Transverse colon (tissue), 4 donors: ENCODE measurements around the gene GBA2. TPM values are rescaled to one million over a fixed set of nuclear protein-coding genes. Genes with fewer than 3 reads are reported as not detected.
A peak's percentile ranks its signal among the peaks of the same experiment; 100 is the strongest.

Source experiments
- DNase-seq: peaks from one replicate; pipeline ENCODE4 v3.0.0-alpha.2; 2019
- H3K27ac ChIP-seq, 4 donors: fragments of 200-600 bp; sonication (generic); 2 replicates each; pipeline ENCODE4 v1.5.1; 2016 to 2018; ENCODE audit warnings: inconsistent platforms in 4 of 4
- H3K27me3 ChIP-seq: fragments of 200-600 bp; sonication (generic); 2 replicates; pipeline ENCODE4 v1.5.1; 2017; ENCODE audit warnings: inconsistent platforms
- H3K36me3 ChIP-seq, 4 donors: fragments of 200-600 bp; sonication (generic); 2 replicates each; pipeline ENCODE4 v1.5.1; 2017 to 2019; ENCODE audit warnings: inconsistent platforms in 4 of 4
- H3K4me1 ChIP-seq, 4 donors: fragments of 200-600 bp; sonication (generic); 2 replicates each; pipeline ENCODE4 v1.5.1; 2017 to 2020; ENCODE audit warnings: inconsistent platforms in 4 of 4
- H3K4me3 ChIP-seq, 4 donors: fragments of 200-600 bp; sonication (generic); 1 replicate in 1 of 4; 2 replicates in 3 of 4; pipeline versions ENCODE4 v1.5.1 to v1.6.1; 2017 to 2019; ENCODE audit warnings: inconsistent platforms in 4 of 4
- H3K9me3 ChIP-seq, 2 donors: fragments of 200-600 bp; sonication (generic); 2 replicates each; pipeline ENCODE4 v1.5.1; 2017 to 2019; ENCODE audit warnings: inconsistent platforms in 2 of 2
- EP300 ChIP-seq: sonication (generic); formaldehyde crosslinking; IDR thresholded peaks from one replicate; pipeline ENCODE4 v1.6.1; 2017; ENCODE audit warnings: antibody characterized with exemption, low read depth
- POLR2A ChIP-seq: fragments of 450-650 bp; IDR thresholded peaks from one replicate; pipeline ENCODE4 v1.6.1; 2016; ENCODE audit warnings: antibody characterized with exemption, mild to moderate bottlenecking, moderate library complexity
- POLR2AphosphoS5 ChIP-seq, 3 donors: sonication (generic); formaldehyde crosslinking; IDR thresholded peaks; one replicate each; pipeline ENCODE4 v1.6.1; 2016; ENCODE audit warnings: antibody characterized with exemption in 3 of 3
- WGBS, 2 donors: methylation state at CpG; one replicate each; pipeline ENCODE4 v1.1.5; 2018; ENCODE audit warnings: low coverage in 1 of 2; 5-methylcytosine and 5-hydroxymethylcytosine counted together
- in situ Hi-C, 4 donors: fragments of 200-750 bp; cut with MboI; loops; one replicate each; pipeline versions ENCODE4 v1.15.0 to v1.15.1; 2017; ENCODE audit warnings: low sequenced_read_pairs in 3 of 4, low pct_ligation_motif_present in 1 of 4, low pct_unique_long_range_greater_than_20kb in 1 of 4
- intact Hi-C: fragments of 100-400 bp; cut with DNase I; formaldehyde crosslinking; loops from one replicate; pipeline ENCODE4 v1.15.1; 2023; ENCODE audit warnings: low total_unique reads
- total RNA-seq, 4 donors: library from RNA; depleted of rRNA; stranded (reverse); fragments of >200 nt; gene quantifications; one replicate each; pipeline ENCODE4 v1.1.0, GENCODE V29; 2016
- TF ChIP-seq, protein P1 (sequence below), 5 experiments: fragments of 200-600 bp in 3 of 5; fragments of 450-650 bp in 2 of 5; sonication (generic) in 3 of 5; IDR thresholded peaks; 1 replicate in 2 of 5; 2 replicates in 3 of 5; pipeline ENCODE4 v1.5.1; 2016 to 2017; ENCODE audit warnings: antibody characterized with exemption in 5 of 5, inconsistent platforms in 3 of 5, mild to moderate bottlenecking in 2 of 5, moderate library complexity in 1 of 5

GBA2 gene
- total RNA-seq, 4 donors from 2014 or later, result 217 to 709 (median 255) TPM

DNA sequence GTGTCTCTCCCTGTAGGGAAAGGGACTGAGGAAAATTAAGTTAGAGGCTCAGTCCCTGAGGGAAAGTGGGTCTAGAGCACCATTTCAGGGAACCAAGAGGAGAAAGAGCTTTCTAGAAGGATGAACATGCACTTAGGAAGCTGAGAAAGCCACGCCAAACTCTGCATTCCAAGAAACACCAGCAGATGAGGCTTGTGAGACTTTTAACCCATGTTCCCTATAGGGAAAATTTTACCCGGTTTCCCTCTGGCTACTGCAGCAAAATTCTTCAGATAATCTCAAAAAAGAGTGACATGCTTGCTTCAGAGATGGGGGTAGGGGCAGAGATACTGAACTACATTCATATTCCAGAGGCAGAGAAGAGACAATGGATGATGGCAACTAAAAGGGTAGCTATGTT lies 25.6 kb downstream of the GBA2 start:
- in situ Hi-C loops, result no loop called here
- no peak for DNase-seq
- H3K4me3 ChIP-seq, result no peak overlapping the region
- no peak overlapping the region for H3K27ac ChIP-seq
- H3K9me3 ChIP-seq, result no peaks in the 10 kb centered on the region
- H3K27me3 ChIP-seq, result no peaks in the 10 kb centered on the region
- peaks cover 2 to 68% (median 36%) of the 10 kb centered on the region in 4 donors for H3K36me3 ChIP-seq
- TF ChIP-seq, protein P1, sequence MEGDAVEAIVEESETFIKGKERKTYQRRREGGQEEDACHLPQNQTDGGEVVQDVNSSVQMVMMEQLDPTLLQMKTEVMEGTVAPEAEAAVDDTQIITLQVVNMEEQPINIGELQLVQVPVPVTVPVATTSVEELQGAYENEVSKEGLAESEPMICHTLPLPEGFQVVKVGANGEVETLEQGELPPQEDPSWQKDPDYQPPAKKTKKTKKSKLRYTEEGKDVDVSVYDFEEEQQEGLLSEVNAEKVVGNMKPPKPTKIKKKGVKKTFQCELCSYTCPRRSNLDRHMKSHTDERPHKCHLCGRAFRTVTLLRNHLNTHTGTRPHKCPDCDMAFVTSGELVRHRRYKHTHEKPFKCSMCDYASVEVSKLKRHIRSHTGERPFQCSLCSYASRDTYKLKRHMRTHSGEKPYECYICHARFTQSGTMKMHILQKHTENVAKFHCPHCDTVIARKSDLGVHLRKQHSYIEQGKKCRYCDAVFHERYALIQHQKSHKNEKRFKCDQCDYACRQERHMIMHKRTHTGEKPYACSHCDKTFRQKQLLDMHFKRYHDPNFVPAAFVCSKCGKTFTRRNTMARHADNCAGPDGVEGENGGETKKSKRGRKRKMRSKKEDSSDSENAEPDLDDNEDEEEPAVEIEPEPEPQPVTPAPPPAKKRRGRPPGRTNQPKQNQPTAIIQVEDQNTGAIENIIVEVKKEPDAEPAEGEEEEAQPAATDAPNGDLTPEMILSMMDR (IDR thresholded peaks at IDR 0.05), result no peak
- TF ChIP-seq POLR2A, result no peak
- TF ChIP-seq EP300, result no peak
- TF ChIP-seq POLR2AphosphoS5 (IDR thresholded peaks at IDR 0.05), result no peak
- peaks cover 20 to 29% (median 25%) of the 10 kb centered on the region in 4 donors for H3K4me1 ChIP-seq
- 83 to 95% methylated on average over 2 of the region's 2 CpGs for WGBS, 2 donors
- intact Hi-C loops, result no loop called here

DNA sequence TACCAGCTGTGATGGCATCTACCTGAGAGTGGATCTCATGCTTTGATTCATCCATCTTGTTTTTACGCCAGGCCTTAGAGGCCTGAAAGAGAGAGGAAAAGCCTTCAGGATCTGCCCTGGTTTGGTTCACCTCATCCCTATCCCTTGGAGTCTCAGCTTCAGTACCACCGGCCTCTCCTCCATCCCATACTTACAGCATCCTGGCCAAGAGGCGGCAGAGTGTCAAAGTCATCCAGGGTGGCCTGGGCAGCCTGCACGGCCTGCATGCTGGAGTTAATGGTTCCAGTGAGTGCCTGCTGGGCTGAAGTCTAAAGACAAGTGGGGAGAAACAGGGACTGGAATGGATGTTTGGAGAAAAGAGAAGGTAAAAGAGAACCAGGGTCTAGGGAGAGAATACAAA lies 29.5 kb downstream of the GBA2 start:
- in situ Hi-C loops, result no loop called here
- H3K4me1 ChIP-seq, result no peaks in the 10 kb centered on the region
- 90 to 100% methylated on average over 4 of the region's 4 CpGs for WGBS, 2 donors
- intact Hi-C loops, result no loop called here
- no peak for TF ChIP-seq EP300
- TF ChIP-seq POLR2A, result no peak
- no peak for TF ChIP-seq POLR2AphosphoS5 (IDR thresholded peaks at IDR 0.05)
- TF ChIP-seq, protein P1 (IDR thresholded peaks at IDR 0.05), result no peak
- no peaks in the 10 kb centered on the region for H3K27me3 ChIP-seq
- DNase-seq, result no peak
- H3K36me3 ChIP-seq, result peaks cover 2 to 96% (median 53%) of the 10 kb centered on the region in 4 donors
- H3K27ac ChIP-seq, result no peak overlapping the region
- no peak overlapping the region for H3K4me3 ChIP-seq
- no peaks in the 10 kb centered on the region for H3K9me3 ChIP-seq

DNA sequence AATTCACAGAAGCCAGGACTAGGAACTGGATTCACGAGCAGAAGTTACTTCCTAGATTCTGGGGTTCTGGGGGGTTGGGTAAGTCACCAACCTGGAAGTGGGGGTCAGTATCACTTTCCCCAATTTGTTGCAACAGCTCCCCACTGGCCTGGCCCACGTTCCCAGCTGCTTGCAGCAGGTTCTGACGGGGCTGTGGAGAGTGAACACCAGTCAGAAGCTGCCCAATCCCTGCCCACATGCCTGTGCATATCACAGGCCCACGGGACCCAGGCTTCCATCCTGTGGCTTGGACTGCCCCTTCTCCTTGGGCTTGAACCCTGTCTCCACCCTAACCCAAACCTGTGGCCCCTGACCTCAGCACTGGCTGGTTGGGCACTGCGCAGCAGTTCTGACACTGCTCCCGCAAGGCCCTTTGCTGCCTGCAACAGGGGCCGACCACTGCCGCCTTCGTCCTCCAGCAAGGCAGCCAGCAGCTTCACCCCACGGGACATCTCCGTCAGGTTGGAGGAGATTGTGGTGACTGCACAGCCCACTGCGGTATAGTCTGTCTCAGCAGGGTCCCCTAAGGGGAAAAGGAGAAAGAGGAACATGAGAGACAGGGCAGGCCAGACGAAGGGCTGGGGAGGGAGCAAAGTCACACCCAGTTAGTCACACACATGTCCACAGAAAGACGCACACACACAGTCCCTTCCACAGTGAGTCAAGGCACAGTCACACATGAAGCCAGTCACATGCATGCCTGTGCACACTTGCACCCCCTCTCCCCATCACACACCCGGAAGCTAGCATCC lies 30.1 kb downstream of the GBA2 start:
- H3K36me3 ChIP-seq, result peaks cover 2 to 96% (median 53%) of the 10 kb centered on the region in 4 donors
- H3K4me1 ChIP-seq, result no peaks in the 10 kb centered on the region
- WGBS, 2 donors, result 81% methylated on average over 14 of the region's 15 CpGs; no CpG with 5 or more reads in 1 of the 2 donors
- in situ Hi-C loops (no loop called here), intact Hi-C loops (no loop called here)
- H3K9me3 ChIP-seq, result no peaks in the 10 kb centered on the region
- H3K4me3 ChIP-seq, result no peak overlapping the region
- H3K27me3 ChIP-seq, result no peaks in the 10 kb centered on the region
- H3K27ac ChIP-seq, result no peak overlapping the region
- DNase-seq, result no peak
- peak in 1 of 3 donors; percentile 8 for TF ChIP-seq POLR2AphosphoS5 (IDR thresholded peaks at IDR 0.05)
- no peak for TF ChIP-seq EP300
- TF ChIP-seq, protein P1 (IDR thresholded peaks at IDR 0.05), result no peak
- TF ChIP-seq POLR2A, result no peak

DNA sequence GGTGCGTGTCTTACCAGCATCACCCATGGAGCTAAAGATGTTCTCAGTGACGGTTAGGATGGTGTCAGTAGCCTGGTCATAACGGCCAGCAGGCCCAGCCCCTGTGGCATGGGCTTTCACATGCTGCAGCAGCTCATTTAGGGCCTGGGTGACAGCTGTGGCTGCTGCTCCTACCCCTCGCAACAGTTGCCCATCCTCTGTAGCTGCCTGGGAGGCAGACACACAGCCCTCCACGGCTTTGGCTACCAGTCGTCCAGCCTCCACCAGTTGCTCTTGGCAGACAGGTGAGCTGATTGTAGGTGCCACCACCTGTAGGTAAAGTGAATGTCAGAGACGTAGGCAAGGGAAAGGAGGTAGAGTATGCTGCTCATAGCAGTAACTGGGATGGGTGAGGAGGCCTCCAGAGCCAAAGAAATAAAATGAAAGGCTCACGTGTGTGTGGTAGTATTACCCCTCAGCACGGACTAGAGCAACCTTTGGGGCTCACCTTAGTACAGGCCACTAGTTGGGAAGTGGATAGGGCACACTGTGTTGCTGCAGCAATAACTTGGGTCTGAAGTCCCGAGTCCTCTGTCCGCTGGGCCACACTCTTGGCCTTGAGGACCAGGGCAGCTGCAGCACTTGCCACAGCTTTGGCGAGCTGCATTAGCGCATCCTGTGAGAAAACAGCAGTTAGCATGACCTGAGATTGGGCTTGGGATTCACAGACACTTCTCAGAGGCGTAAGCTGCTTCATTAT lies 31.7 kb downstream of the GBA2 start:
- H3K27ac ChIP-seq, result no peak overlapping the region
- no peaks in the 10 kb centered on the region for H3K9me3 ChIP-seq
- peaks cover 2 to 98% (median 52%) of the 10 kb centered on the region in 4 donors for H3K36me3 ChIP-seq
- no peak for DNase-seq
- H3K4me3 ChIP-seq, result no peak overlapping the region
- no peaks in the 10 kb centered on the region for H3K4me1 ChIP-seq
- TF ChIP-seq EP300 (no peak), POLR2AphosphoS5 (IDR thresholded peaks at IDR 0.05) (no peak), POLR2A (no peak)
- TF ChIP-seq, protein P1 (IDR thresholded peaks at IDR 0.05), result no peak
- H3K27me3 ChIP-seq, result no peaks in the 10 kb centered on the region
- WGBS, 2 donors, result 89 to 100% methylated on average over 1 to 14 of the region's 14 CpGs
- in situ Hi-C loops, result no loop called here
- intact Hi-C loops, result no loop called here
